Lung (tissue), 12 donors: Measurements from ENCODE around the gene GRIP1. TPM values are rescaled to one million over a fixed set of nuclear protein-coding genes. Genes with fewer than 3 reads are reported as not detected.

Source experiments
- ATAC-seq: fragments of 200-7000 bp; cut with Tn5 transposase; one replicate; pipeline ENCODE4 v1.9.1; 2020; ENCODE audit warnings: moderate number of reproducible peaks; ENCODE audit not compliant: insufficient read depth, low FRiP score
- DNase-seq, 3 donors: peaks; one replicate each; pipeline ENCODE4 v3.0.0-alpha.2; 2013 to 2017
- H3K27ac ChIP-seq, 2 donors: one replicate each; pipeline ENCODE4 v1.5.1; 2013; ENCODE audit warnings: mild to moderate bottlenecking in 2 of 2, moderate library complexity in 2 of 2, control low read depth in 1 of 2, inconsistent platforms in 1 of 2, low read depth in 1 of 2, low read length in 1 of 2
- H3K27me3 ChIP-seq, 3 donors: one replicate each; pipeline ENCODE4 v1.5.1; 2013; ENCODE audit warnings: low read length in 2 of 3; ENCODE audit not compliant: control insufficient read depth in 3 of 3, insufficient read depth in 3 of 3
- H3K36me3 ChIP-seq, 4 donors: one replicate each; pipeline ENCODE4 v1.5.1; 2013; ENCODE audit warnings: low read length in 4 of 4, mild to moderate bottlenecking in 1 of 4, moderate library complexity in 1 of 4; ENCODE audit not compliant: control insufficient read depth in 4 of 4, insufficient read depth in 4 of 4
- H3K4me1 ChIP-seq, 5 donors: one replicate each; pipeline ENCODE4 v1.5.1; 2013; ENCODE audit warnings: low read length in 5 of 5, mild to moderate bottlenecking in 2 of 5, moderate library complexity in 1 of 5; ENCODE audit not compliant: control insufficient read depth in 5 of 5, insufficient read depth in 5 of 5
- H3K4me3 ChIP-seq: one replicate; pipeline ENCODE4 v1.5.1; 2013; ENCODE audit warnings: mild to moderate bottlenecking, control low read depth, moderate library complexity
- H3K9ac ChIP-seq, 2 donors: one replicate each; pipeline ENCODE4 v1.5.1; 2013; ENCODE audit warnings: low read length in 2 of 2, control low read depth in 1 of 2; ENCODE audit not compliant: insufficient read depth in 1 of 2
- H3K9me3 ChIP-seq, 4 donors: one replicate each; pipeline ENCODE4 v1.5.1; 2013; ENCODE audit warnings: low read length in 3 of 4, mild to moderate bottlenecking in 1 of 4, moderate library complexity in 1 of 4; ENCODE audit not compliant: control insufficient read depth in 4 of 4, insufficient read depth in 3 of 4
- CTCF ChIP-seq: IDR thresholded peaks from 2 replicates; pipeline ENCODE4 v1.5.1; 2012; ENCODE audit warnings: mild to moderate bottlenecking; ENCODE audit errors: control extremely low read depth, extremely low read depth
- WGBS, 2 donors: extraction: QIAGEN DNeasy Blood & Tissue Kit; methylation state at CpG; one replicate each; pipeline ENCODE4 v1.1.7; 2013; 5-methylcytosine and 5-hydroxymethylcytosine counted together
- polyA plus RNA-seq, 2 donors: library from polyadenylated mRNA; stranded (reverse); fragments of 200-250 nt; gene quantifications; one replicate each; pipeline ENCODE4 v1.2.1, GENCODE V29; 2013
- total RNA-seq, 2 donors: library from RNA; depleted of rRNA in 1 of 2; stranded (reverse); fragments of >200 nt in 1 of 2; gene quantifications; one replicate each; pipeline ENCODE4 v1.2.1, GENCODE V29; 2014 to 2021
- donor health status: control.
- donor health status: control.
- donor health status: Bipolar disorder and iron deficiency.
- donor health status: healthy.
- donor health status: DM: yes; HTN: yes; CAD: no.

The GRIP1 gene
- total and polyA plus RNA-seq, 4 donors = 0.20 to 3.6 (median 0.83) TPM

DNA sequence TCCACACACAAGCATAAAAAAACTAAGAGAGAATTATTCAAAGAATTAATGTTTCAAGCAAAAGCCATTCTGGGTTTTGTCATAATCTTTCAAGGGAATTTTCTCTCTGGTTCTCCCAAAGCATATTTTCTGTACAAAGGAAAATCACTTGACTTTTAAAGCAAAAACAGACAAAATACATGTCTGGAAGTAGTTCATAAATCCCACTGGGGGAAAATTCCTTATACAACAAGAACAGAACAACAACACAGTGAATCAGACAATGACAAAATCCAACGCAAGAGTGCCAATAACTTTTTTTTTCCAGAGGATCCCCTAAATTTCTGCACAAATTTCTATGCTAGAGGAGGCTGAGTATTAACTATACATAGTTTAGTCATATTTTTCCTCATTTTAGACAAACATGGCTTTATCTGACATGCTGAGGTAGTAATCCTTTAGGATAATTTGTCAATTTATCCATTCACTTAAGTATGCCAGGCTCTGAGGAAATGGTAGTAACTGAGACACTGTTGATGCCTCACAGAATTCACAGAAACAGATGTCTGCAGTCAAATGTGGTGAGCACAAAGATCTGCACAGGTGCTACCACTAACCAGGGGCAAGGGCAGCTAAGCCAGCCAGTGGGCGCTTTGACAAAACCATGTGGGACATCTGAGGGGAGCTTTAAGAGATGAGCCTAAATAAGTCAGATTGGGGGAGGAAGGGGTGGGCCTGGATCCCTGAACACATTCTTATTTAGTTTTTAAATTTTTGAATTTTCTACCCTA is 38.0 kb downstream of the GRIP1 start:
- H3K27me3 ChIP-seq = no peaks in the 10 kb centered on the region
- no peak overlapping the region for H3K4me3 ChIP-seq
- ATAC-seq (no peak), DNase-seq (no peak)
- no peaks in the 10 kb centered on the region for H3K4me1 ChIP-seq
- 91 to 92% methylated on average over 2 of the region's 2 CpGs for WGBS, 2 donors
- H3K27ac ChIP-seq = no peak overlapping the region
- no peak overlapping the region for H3K9ac ChIP-seq
- TF ChIP-seq CTCF = no peak
- no peaks in the 10 kb centered on the region for H3K36me3 ChIP-seq
- no peaks in the 10 kb centered on the region for H3K9me3 ChIP-seq

DNA sequence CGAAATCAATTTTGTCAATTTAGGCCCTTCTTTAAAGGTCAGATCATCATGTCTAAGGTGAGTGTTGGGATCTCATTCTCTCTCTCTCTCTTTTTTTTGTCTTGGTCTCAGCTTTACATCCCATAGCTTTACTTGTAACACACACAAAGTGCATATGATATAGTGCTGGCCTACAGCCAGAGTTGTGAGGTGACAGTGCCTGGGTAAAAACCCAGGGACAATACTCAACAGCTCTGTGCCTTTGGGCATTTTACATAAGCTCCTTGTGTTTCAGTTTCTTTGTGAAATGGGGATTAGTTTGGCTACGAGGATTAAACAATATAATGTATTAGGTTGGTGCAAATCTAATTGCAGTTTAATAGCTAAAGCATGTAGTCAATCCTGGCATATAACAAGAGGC is 40.2 kb downstream of the GRIP1 start:
- no peak overlapping the region for H3K9ac ChIP-seq
- H3K4me3 ChIP-seq = no peak overlapping the region
- DNase-seq = no peak
- no peak overlapping the region for H3K27ac ChIP-seq
- no peak for ATAC-seq
- no peaks in the 10 kb centered on the region for H3K27me3 ChIP-seq
- H3K4me1 ChIP-seq = peaks cover 0 to 2% (median 0%) of the 10 kb centered on the region in 5 donors
- 85 to 96% methylated on average over 2 of the region's 2 CpGs for WGBS, 2 donors
- H3K9me3 ChIP-seq = no peaks in the 10 kb centered on the region
- H3K36me3 ChIP-seq = no peaks in the 10 kb centered on the region
- TF ChIP-seq CTCF = no peak

DNA sequence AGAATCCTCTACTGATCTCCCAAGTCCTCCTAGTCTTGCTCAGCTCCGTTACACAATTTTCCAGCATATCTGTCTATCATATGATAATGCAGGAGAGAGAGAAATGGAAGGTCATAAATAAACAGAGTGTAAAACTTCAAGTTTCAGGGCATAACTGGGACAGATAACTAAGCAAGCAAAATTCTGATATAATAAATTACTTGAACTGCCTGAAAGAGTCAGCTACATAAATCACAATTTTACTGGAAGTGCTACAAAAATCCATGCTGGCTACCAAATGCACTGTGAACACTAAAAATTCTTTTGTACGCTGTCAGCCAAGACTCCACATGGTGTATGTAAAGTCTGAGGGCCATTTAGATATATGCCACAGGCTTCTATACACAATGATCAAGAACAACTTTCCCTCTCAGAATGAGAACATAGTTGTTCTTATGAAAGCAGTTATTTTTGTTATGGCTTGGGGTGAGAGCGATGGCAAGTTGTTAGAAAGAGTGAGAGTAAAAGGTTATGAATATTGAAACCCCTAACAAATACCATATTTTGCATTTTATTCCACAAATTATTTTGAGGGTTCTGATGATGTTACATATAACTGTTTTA is 41.1 kb downstream of the GRIP1 start:
- Histone ChIP-seq H3K36me3 (no peaks in the 10 kb centered on the region), H3K4me1 (peaks cover 0 to 3% (median 0%) of the 10 kb centered on the region in 5 donors), H3K9ac (no peak overlapping the region), H3K4me3 (no peak overlapping the region), H3K27ac (no peak overlapping the region), H3K27me3 (no peaks in the 10 kb centered on the region), H3K9me3 (no peaks in the 10 kb centered on the region)
- WGBS, 2 donors = 82% methylated on average over 3 of the region's 3 CpGs
- no peak for TF ChIP-seq CTCF
- DNase-seq (peak in 2 of 3 donors; percentile 23 to 46), ATAC-seq (no peak)
